H9 (cell line): Measurements from ENCODE around the gene EVI5L. TPM values are rescaled to one million over a fixed set of nuclear protein-coding genes. Genes with fewer than 3 reads are reported as not detected.

Source experiments
- DNase-seq: peaks from one replicate; pipeline ENCODE4 v3.0.0-alpha.2; 2017
- H2AFZ ChIP-seq: one replicate; pipeline ENCODE4 v1.6.1; 2013; ENCODE audit warnings: mild to moderate bottlenecking, low read length, control low read depth, moderate library complexity
- H2AK5ac ChIP-seq: 2 replicates; pipeline ENCODE4 v1.6.1; 2013; ENCODE audit warnings: low read length, control low read depth, mixed read lengths; ENCODE audit not compliant: insufficient read length
- H2BK120ac ChIP-seq: one replicate; pipeline ENCODE4 v1.6.1; 2013; ENCODE audit warnings: low read depth, mild to moderate bottlenecking, low read length, control low read depth, inconsistent platforms; ENCODE audit not compliant: poor library complexity, severe bottlenecking
- H2BK12ac ChIP-seq: 2 replicates; pipeline ENCODE4 v1.6.1; 2013; ENCODE audit warnings: low read length, control low read depth, mixed read lengths, low read depth; ENCODE audit not compliant: insufficient read length
- H2BK15ac ChIP-seq: 2 replicates; pipeline ENCODE4 v1.6.1; 2013; ENCODE audit warnings: low read depth, low read length, control low read depth
- H2BK20ac ChIP-seq: one replicate; pipeline ENCODE4 v1.6.1; 2013; ENCODE audit warnings: low read depth, mild to moderate bottlenecking, low read length, control low read depth, inconsistent platforms; ENCODE audit not compliant: poor library complexity, severe bottlenecking
- H2BK5ac ChIP-seq: 2 replicates; pipeline ENCODE4 v1.6.1; 2013; ENCODE audit warnings: low read length, control low read depth, mixed read lengths; ENCODE audit not compliant: insufficient read length
- H3K14ac ChIP-seq: 2 replicates; pipeline ENCODE4 v1.6.1; 2013; ENCODE audit warnings: low read length, control low read depth; ENCODE audit not compliant: insufficient read depth
- H3K18ac ChIP-seq: 2 replicates; pipeline ENCODE4 v1.6.1; 2013; ENCODE audit warnings: low read depth, mild to moderate bottlenecking, mixed read lengths, low read length, control low read depth; ENCODE audit not compliant: insufficient read length
- H3K23ac ChIP-seq: 2 replicates; pipeline ENCODE4 v1.6.1; 2013; ENCODE audit warnings: low read length, control low read depth, mixed read lengths, low read depth; ENCODE audit not compliant: insufficient read length
- H3K23me2 ChIP-seq: 2 replicates; pipeline ENCODE4 v1.6.1; 2013; ENCODE audit warnings: low read depth, mild to moderate bottlenecking, mixed read lengths, low read length, control low read depth; ENCODE audit not compliant: insufficient read length, poor library complexity, severe bottlenecking
- H3K27ac ChIP-seq: 2 replicates; pipeline ENCODE4 v1.5.1; 2013; ENCODE audit warnings: low read length, control low read depth, mixed read lengths, low read depth; ENCODE audit not compliant: insufficient read length
- H3K27me3 ChIP-seq: 2 replicates; pipeline ENCODE4 v1.6.1; 2013; ENCODE audit warnings: low read length, control low read depth, inconsistent platforms; ENCODE audit not compliant: insufficient read depth
- H3K4ac ChIP-seq: 2 replicates; pipeline ENCODE4 v1.6.1; 2013; ENCODE audit warnings: low read depth, mild to moderate bottlenecking, control low read depth, inconsistent platforms, low read length, moderate library complexity
- H3K4me1 ChIP-seq: 2 replicates; pipeline ENCODE4 v1.6.1; 2013; ENCODE audit warnings: low read length, control low read depth, inconsistent platforms; ENCODE audit not compliant: insufficient read depth
- H3K4me2 ChIP-seq: 2 replicates; pipeline ENCODE4 v1.6.1; 2013; ENCODE audit warnings: low read length, control low read depth, mixed read lengths; ENCODE audit not compliant: insufficient read length, insufficient read depth
- H3K56ac ChIP-seq: 2 replicates; pipeline ENCODE4 v1.6.1; 2013; ENCODE audit warnings: low read depth, mild to moderate bottlenecking, mixed read lengths, low read length, control low read depth; ENCODE audit not compliant: insufficient read length
- H3K79me1 ChIP-seq: 2 replicates; pipeline ENCODE4 v1.6.1; 2013; ENCODE audit warnings: low read depth, mild to moderate bottlenecking, moderate library complexity, low read length, control low read depth, inconsistent platforms; ENCODE audit not compliant: insufficient read depth, poor library complexity, severe bottlenecking
- H3K79me2 ChIP-seq: 2 replicates; pipeline ENCODE4 v1.6.1; 2013; ENCODE audit warnings: low read length, control low read depth, inconsistent platforms; ENCODE audit not compliant: insufficient read depth
- H3K9ac ChIP-seq: 2 replicates; pipeline ENCODE4 v1.6.1; 2013; ENCODE audit warnings: low read length, control low read depth, mixed read lengths; ENCODE audit not compliant: insufficient read length; ENCODE audit errors: extremely low read depth
- H3K9me3 ChIP-seq: one replicate; pipeline ENCODE4 v1.6.1; 2013; ENCODE audit warnings: low read depth, low read length, inconsistent platforms; ENCODE audit not compliant: control insufficient read depth
- H3T11ph ChIP-seq: one replicate; pipeline ENCODE4 v1.6.1; 2013; ENCODE audit warnings: mild to moderate bottlenecking, low read length, control low read depth, inconsistent platforms
- H4K20me1 ChIP-seq: one replicate; pipeline ENCODE4 v1.6.1; 2013; ENCODE audit not compliant: control insufficient read depth, insufficient read length, insufficient read depth
- H4K5ac ChIP-seq: 2 replicates; pipeline ENCODE4 v1.6.1; 2013; ENCODE audit warnings: low read depth, mild to moderate bottlenecking, mixed read lengths, low read length, control low read depth; ENCODE audit not compliant: insufficient read length
- H4K8ac ChIP-seq: replicated peaks from 2 replicates; pipeline ENCODE4 v1.6.1; 2013; ENCODE audit warnings: low read length, control low read depth, mixed read lengths, low read depth; ENCODE audit not compliant: insufficient read length
- H4K91ac ChIP-seq: 2 replicates; pipeline ENCODE4 v1.6.1; 2013; ENCODE audit warnings: low read depth, mild to moderate bottlenecking, moderate library complexity, mixed read lengths, low read length, control low read depth; ENCODE audit not compliant: insufficient read length
- H3K27ac Mint-ChIP-seq, 3 experiments: 2 replicates in 2 of 3; 3 replicates in 1 of 3; pipeline ENCODE4 v1.8.0; 2020 to 2021; ENCODE audit warnings: mixed read lengths in 3 of 3, mild to moderate bottlenecking in 1 of 3, moderate library complexity in 1 of 3
- H3K27me3 Mint-ChIP-seq: 2 replicates; pipeline ENCODE4 v1.8.0; 2021; ENCODE audit warnings: low read depth, mild to moderate bottlenecking, moderate library complexity, mixed read lengths
- H3K36me3 Mint-ChIP-seq, 3 experiments: 2 replicates in 2 of 3; 3 replicates in 1 of 3; pipeline ENCODE4 v1.8.0; 2020 to 2021; ENCODE audit warnings: low read depth in 3 of 3, mixed read lengths in 3 of 3; ENCODE audit not compliant: insufficient read depth in 1 of 3
- H3K4me1 Mint-ChIP-seq, 2 experiments: 2 replicates each; pipeline ENCODE4 v1.8.0; 2020; ENCODE audit warnings: mixed read lengths in 2 of 2
- H3K4me3 Mint-ChIP-seq, 2 experiments: 2 replicates in 1 of 2; 3 replicates in 1 of 2; pipeline ENCODE4 v1.8.0; 2020 to 2021; ENCODE audit warnings: mild to moderate bottlenecking in 2 of 2, mixed read lengths in 2 of 2, moderate library complexity in 1 of 2
- H3K9me3 Mint-ChIP-seq, 2 experiments: 2 replicates in 1 of 2; 3 replicates in 1 of 2; pipeline ENCODE4 v1.8.0; 2020; ENCODE audit warnings: mild to moderate bottlenecking in 2 of 2, mixed read lengths in 2 of 2, moderate library complexity in 1 of 2
- CTCF ChIP-seq: fragments of 200-600 bp; sonication (generic); conservative IDR thresholded peaks from 3 replicates; pipeline ENCODE4 v1.8.0; 2021; ENCODE audit warnings: antibody characterized with exemption, mild to moderate bottlenecking
- WGBS: extraction: QIAGEN DNeasy Blood & Tissue Kit; methylation state at CpG from one replicate; pipeline ENCODE4 v1.1.7; 2013; ENCODE audit warnings: missing lambda C conversion rate, low lambda C conversion rate, mixed read lengths; ENCODE audit not compliant: insufficient read length; ENCODE audit errors: extremely low coverage; 5-methylcytosine and 5-hydroxymethylcytosine counted together
- total RNA-seq: library from RNA; stranded (reverse); gene quantifications from 2 replicates; pipeline ENCODE4 v1.2.1, GENCODE V29; 2021

EVI5L gene
- total RNA-seq, 1 experiment from 2014 or later, result 7.1 TPM

GRCh38 chr19:7857727-7858108 lies 27.7 kb downstream of the EVI5L start:
- H3K9me3 ChIP-seq, result no peaks in the 10 kb centered on the region
- H3K9ac ChIP-seq, result no peak overlapping the region
- Mint-ChIP-seq H3K27ac (no peak overlapping the region), H3K4me1 (peaks cover 14 to 46% of the 10 kb centered on the region in 2 experiments), H3K27me3 (peaks cover 55% of the 10 kb centered on the region), H3K36me3 (no peaks in the 10 kb centered on the region; a peak in 1 of 7 replicates), H3K4me3 (peak overlapping the region in 1 of 2 experiments; percentile 51; a peak in 2 of 5 replicates), H3K9me3 (no peaks in the 10 kb centered on the region)
- no peak overlapping the region for H3K27ac ChIP-seq
- no peak overlapping the region for H3K4ac ChIP-seq
- H4K20me1 ChIP-seq, result peaks cover 2% of the 10 kb centered on the region
- no peak for DNase-seq
- no peak overlapping the region for H3K23ac ChIP-seq
- no peak overlapping the region for H3K56ac ChIP-seq
- no peak overlapping the region for H4K5ac ChIP-seq
- peaks cover 8% of the 10 kb centered on the region for H3K23me2 ChIP-seq
- no peak overlapping the region for H4K91ac ChIP-seq
- no peak overlapping the region for H2AK5ac ChIP-seq
- peak overlapping the region; percentile 58 for H3K4me2 ChIP-seq
- 0 out of 2 replicates have a peak overlapping the region, but pooled peaks have one; percentile 50 for H3K14ac ChIP-seq
- no peak overlapping the region for H4K8ac ChIP-seq
- no peaks in the 10 kb centered on the region for H3K79me2 ChIP-seq
- H2BK120ac ChIP-seq, result no peak overlapping the region
- H2BK5ac ChIP-seq, result no peak overlapping the region
- no peaks in the 10 kb centered on the region for H3K79me1 ChIP-seq
- H2BK20ac ChIP-seq, result no peak overlapping the region
- H2AFZ ChIP-seq, result no peak overlapping the region
- no peak for TF ChIP-seq CTCF
- no CpG with 5 or more reads among the region's 8 CpGs for WGBS
- H3T11ph ChIP-seq, result no peak overlapping the region
- H3K18ac ChIP-seq, result no peak overlapping the region
- no peaks in the 10 kb centered on the region; the same call in 1 of the 2 replicates for H3K4me1 ChIP-seq
- no peaks in the 10 kb centered on the region; the same call in 1 of the 2 replicates for H3K27me3 ChIP-seq
- H2BK15ac ChIP-seq, result no peak overlapping the region
- H2BK12ac ChIP-seq, result no peak overlapping the region
